Measurements from ENCODE around the gene TBC1D21.

GRCh38 chr15:73934281-73934680 lies 60.9 kb downstream of the TBC1D21 start:
- TF ChIP-seq CTCF (conservative IDR thresholded peaks at IDR 0.05) (no peak), ZFX (IDR thresholded peaks at IDR 0.05) (no peak)

All from C4-2B (cell line).